NCI-H2196 treated with DMSO at 0.1 percent for 48 hours (cell line): ENCODE data around the gene TNFSF8.

ENCODE experiments used
- DNase-seq: peaks from one replicate; lab custom pipeline; 2025; ENCODE audit not compliant: unreplicated experiment; lab: John Stamatoyannopoulos, UW

The TNFSF8 gene

DNA sequence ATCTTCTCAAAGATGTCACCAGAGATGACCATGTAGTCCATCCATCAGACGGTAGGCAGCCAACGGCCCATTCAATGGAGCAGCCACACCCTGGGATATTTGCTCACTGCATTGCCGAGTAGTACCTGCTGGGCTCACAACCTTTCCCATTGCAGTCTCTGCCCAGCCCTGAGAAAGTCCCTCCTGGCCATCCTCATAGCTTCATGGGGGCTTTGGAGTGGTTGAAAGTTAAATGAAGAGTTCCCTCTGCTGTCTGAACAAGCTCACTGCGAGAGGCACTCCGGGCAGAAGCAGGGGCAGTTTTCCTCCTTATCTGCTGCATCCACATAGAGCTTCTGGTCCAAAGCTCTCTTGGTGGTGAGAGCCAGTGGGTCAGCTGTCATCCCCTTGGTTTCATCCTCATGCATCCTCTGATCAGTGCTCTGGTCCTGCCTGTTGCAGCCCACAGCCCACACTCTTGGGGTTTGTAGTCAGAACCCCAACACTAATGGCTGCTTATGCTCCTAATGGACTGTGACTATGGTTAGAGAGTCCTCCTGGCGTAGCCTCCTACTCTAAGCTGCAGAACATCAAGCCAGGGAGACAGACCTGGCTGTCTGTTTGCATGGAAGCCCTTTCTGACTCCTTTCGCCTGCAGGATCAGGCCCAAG lies 23.3 kb downstream of the TNFSF8 start:
- peak; percentile 77 for DNase-seq

GRCh38 chr9:114905170-114905940 lies 25.0 kb downstream of the TNFSF8 start:
- no peak for DNase-seq

DNA sequence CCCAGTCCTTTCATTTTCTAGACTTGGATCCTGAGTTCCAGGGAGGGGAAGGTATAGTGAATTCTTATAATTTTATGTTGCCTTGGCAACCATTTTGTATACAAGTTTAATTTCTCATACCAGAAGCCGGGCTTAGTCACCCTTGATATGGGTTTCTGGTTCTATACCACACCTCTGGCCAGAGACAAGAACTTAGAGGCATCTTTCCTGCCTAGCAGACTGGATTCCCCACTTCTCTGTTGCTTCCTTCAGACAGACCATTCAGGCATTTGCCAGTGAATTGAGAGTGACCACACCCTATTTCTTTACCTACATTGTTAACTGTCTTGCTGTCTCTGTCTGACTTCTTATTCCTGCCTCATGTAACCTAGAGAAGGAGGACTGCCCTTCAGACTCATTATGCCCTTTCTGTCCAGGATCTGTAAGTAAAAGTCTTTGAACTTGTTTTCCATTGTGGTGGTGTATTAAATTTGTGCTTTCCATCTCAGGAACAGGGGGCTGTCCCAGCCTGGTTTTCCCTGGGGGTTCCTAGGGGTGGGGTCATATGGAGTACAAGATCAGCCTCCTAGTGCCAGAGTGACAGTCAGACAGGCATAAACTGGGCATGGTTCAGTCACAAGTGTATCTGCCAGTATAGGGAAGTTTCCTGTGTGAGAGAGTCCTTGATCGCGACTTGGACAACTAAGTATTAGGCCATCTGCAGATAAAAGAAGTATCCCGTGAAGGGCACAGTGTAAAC lies 27.4 kb downstream of the TNFSF8 start:
- no peak for DNase-seq

DNA sequence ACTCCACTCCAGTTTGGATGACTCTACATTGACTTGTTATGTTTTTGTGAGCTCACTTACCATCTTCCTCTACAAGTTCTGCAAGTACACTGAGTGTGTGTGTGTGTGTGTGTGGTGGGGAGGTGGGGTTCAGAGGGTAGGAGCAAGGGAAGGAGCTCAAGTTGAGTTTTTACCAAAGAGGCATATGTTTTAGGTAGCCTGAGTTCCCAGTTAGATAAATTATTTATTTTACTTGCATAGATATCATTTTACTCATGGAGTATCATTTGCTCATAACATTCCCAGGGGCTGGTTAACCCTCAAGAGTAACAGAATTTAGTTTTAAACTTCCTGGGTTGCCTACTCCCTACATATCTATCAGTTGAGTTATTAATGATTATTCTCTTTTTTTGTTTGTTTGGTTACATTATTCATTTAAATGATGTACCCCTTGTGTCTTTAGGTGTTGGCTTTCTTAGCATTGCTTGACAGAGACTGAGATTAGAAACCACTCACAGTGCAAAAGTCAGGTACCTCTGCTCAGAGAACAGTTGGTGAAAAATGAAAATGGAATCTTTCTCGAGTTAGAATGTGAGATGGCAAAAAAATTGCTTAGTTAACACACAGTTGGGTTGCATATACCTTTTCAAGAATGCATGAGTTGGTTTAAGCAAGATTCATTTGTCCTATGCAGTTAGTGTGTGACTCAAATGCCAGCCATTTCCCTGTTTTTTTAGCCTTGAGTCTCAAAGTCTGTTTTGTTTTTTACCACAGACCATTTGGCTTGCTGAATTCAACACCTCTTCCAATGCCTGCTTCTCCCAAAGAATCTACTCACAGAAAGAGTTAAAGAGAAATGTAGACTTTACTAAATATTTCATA lies 29.2 kb downstream of the TNFSF8 start:
- no peak for DNase-seq

DNA sequence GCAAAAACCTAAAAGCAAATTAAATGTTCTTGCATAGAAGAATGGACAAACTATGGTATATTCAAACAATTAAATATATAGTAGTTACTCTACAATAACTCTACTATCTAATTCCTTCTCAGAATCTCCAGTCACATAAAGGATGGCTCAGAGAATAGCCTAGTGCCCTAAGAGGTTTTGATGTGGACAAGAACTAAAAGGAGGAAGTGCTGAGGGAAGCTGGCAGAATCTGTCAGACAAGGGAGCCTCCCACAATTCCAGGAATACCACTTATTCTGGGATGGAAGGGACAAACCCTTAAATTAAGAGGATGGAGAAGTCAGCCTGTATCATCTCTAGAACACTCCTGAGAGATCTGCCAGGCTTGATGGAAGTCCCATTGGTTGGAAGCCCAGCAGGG lies 30.4 kb downstream of the TNFSF8 start:
- DNase-seq = no peak

DNA sequence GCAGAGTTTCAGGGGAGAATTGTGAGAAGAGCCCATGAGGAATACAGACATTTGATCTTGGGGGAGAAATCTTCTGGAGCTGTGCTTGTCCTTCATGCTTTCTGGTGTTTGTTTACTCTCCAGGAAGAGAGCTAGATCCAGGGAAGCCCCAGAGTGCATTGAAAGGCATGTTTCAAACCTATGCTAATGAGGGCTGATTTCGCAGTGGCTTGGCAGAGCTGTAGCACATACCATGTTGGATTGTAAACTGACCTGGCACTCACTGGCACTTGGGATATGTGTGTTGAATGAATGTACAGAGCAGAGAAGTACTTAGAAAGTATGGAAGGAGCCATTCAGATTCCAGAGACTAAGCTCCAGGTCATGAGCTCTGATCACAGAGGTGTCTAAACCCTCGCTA lies 30.9 kb downstream of the TNFSF8 start:
- DNase-seq = no peak

GRCh38 chr9:114898741-114899140 lies 31.6 kb downstream of the TNFSF8 start:
- no peak for DNase-seq

DNA sequence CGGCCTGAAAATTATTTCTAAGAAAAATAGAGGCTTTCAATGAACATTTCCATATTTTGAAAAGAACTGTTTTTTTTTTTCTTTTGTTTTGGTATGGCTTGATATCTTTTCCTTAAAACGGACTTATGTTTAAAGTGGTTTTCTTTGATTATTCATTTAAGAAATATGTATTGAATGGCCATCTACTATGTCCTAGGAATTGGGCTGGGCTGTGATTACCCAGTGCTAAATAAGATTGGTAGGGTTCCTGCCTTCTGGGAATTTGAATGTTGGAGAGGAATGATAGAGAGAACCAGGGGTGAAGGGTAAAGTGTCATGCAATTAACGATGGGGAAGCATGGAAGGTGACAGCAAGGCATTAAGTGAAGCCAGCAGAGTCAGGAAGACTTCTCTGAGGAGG lies 33.2 kb downstream of the TNFSF8 start:
- DNase-seq = no peak

DNA sequence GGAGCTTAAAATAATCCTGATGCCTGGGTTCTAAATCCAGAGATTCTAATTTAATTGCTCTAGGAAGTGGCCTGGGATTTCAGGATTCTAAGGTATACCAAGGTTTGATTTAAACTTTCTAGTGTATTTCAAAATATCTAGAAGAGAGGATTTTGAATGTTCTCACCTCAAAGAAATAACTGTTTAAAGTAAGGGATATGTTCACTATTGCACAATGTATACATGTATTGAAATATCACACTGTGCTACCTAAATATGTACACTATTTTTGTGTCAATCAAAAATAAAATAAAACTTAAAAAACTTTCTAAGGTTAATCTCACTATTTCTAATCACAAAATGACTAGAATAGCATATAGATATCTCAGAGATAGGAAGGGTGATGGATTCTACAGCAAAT lies 34.0 kb downstream of the TNFSF8 start:
- no peak for DNase-seq

DNA sequence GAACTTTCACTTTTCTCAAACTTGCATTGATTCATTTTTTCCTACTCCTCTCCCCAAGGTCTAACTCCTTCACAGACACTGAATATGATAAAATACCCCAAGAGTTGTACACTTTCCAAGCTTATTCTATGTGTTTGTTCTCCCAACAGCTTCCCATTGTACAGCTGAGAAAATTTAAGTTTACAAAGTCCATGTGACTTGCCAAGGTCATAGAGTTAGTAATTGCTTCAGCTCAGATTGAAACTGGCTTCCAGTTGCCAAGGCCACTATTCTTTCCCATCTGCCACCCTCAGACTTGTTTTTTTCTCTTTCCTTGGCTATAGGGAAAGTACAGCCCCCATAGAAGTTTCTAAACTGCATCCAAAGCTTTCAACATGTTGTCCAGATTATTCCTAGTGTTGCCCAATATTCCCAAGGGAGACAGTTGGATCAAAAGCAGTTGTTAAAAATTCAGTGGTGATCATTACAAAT lies 34.8 kb downstream of the TNFSF8 start:
- DNase-seq = no peak

- peak; percentile 80 for DNase-seq
Measured at GRCh38 chr9:114894609-114895433, 35.6 kb downstream of the TNFSF8 start.

DNA sequence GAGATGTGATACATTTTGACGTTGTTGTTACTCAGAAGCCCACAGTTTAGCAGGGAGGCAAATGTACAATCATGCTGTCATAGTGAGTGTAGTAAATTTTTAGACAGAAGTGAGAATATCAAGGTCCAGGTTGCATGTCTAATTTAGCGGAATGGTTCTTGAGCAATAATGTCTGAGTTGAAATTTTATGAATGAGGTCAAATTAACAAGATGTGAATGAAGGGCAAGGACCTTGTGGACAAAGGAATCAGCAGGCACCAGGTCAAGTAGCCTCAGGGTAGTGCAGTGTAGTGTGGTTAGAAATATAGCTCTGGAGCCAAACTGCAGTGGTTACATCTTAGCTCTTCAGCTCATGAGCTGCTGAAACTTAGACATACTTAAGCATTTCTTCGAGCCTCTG lies 36.2 kb downstream of the TNFSF8 start:
- peak; percentile 36 for DNase-seq

- no peak for DNase-seq
Measured at GRCh38 chr9:114893221-114894010, 37.0 kb downstream of the TNFSF8 start.

DNA sequence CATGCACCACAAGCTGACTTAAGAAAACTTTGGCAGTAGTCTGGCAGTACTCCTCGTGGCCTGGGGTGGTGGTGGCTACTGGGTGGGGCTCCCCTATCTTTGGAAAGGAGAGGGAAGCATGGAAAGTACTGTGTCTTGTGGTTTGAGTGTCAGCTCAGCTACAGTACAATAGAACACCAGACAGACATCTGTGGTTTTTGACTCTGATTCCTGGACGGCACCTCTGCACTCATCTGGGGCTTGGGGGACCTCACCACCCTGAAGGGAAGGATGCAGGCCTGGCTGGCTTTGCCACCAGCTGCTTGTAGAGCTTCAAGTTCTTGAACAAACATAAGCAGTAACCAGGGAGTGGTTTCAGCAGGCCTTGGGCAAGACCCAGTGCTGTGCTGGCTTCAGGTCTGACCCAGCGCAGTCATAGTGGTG lies 40.6 kb downstream of the TNFSF8 start:
- DNase-seq = no peak

GRCh38 chr9:114888607-114889006 lies 41.8 kb downstream of the TNFSF8 start:
- no peak for DNase-seq

GRCh38 chr9:114887963-114888362 lies 42.4 kb downstream of the TNFSF8 start:
- no peak for DNase-seq

- DNase-seq = no peak
Measured at GRCh38 chr9:114884787-114885452, 45.5 kb downstream of the TNFSF8 start.

- DNase-seq = no peak
Measured at GRCh38 chr9:114883709-114884108, 46.7 kb downstream of the TNFSF8 start.

DNA sequence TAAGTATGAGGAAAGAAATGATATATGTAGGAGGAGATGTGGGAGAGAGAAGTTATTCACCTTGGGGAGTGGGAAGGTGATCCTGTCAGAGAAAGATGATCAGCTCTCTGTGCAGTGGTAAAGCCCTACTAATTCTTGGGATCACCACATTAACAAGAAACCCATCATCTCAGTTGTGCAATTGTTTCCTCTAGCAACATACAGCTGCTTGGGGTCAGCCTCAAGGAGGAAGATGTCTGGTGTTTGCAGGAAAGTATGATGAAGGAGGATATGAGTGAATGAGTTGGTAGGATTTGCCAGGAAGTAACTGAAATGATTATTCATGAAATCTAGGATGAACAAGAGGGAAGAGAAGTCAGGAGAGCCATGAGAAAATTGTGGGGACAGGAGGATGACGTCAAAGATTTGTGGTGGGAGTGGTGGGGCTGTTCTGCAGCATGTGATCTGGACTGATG lies 50.1 kb downstream of the TNFSF8 start:
- no peak for DNase-seq
